Umbilical cord (tissue), 2 donors: ENCODE data around the gene MDFIC2. TPM values are rescaled to one million over a fixed set of nuclear protein-coding genes. Genes with fewer than 3 reads are reported as not detected.
"Not testable (repeated sequence)": the region's sequence is repeated elsewhere in the genome, so short reads cannot be mapped to it uniquely, and the experiment has no call there.

ENCODE experiments used
- DNase-seq: peaks from one replicate; pipeline ENCODE4 v3.0.0-alpha.2; 2015; ENCODE audit warnings: low spot score
- total RNA-seq: library from RNA; depleted of rRNA; stranded (reverse); fragments of >200 nt; gene quantifications from one replicate; pipeline ENCODE4 v1.2.3, GENCODE V29; 2014; ENCODE audit warnings: low replicate concordance; ENCODE audit not compliant: insufficient read depth

MDFIC2 gene
- not detected for total RNA-seq

DNA sequence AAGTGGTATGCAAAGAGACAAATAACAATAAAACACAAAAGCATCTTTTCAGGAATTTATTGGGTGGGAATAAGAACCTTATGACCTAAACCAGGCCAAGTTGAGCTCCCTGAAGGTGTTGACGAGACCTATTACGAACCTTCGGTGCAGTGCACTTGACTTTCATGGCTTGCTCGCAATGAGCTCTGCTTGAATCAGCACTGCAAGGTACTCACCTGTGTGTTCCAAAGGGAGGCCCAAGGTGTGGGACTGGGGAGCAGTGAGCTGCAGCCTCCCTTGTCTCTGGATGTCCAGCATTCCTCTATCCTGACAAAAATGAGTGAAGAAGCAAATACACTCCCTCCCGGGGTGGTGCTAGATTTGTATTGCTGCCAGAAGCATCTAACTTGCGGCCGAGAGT lies at the start of gene MDFIC2:
MDFIC2 (minus strand) TSS at position 303 of the 400 bp plus-strand sequence. CDS start 665 bp downstream, outside the sequence.
- DNase-seq, result no peak

- DNase-seq, result peak; percentile 48
These were observed 48.7 kb upstream of the MDFIC2 start for GRCh38 chr3:70360979-70361760.

DNA sequence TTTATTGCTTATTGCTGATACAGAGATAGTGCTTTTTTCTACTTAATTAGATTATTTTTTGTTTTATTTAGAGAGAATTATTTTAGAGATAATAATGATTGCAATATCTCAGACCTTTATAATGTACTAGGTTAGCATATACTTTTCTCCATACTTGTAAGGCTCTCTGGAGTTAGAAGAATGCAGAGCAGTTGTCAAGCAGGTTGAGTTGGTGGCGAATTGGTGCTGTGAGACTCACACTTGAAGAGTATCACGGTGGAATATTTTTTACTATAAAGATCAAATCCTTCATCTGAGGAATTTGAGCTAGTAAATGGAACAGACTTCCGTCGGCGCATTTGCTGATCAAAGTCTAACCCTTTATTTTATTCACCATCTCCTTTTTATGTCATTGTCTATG lies 47.3 kb upstream of the MDFIC2 start:
- DNase-seq, result no peak

GRCh38 chr3:70358978-70359580 lies 46.6 kb upstream of the MDFIC2 start:
- peak; percentile 26 for DNase-seq

DNA sequence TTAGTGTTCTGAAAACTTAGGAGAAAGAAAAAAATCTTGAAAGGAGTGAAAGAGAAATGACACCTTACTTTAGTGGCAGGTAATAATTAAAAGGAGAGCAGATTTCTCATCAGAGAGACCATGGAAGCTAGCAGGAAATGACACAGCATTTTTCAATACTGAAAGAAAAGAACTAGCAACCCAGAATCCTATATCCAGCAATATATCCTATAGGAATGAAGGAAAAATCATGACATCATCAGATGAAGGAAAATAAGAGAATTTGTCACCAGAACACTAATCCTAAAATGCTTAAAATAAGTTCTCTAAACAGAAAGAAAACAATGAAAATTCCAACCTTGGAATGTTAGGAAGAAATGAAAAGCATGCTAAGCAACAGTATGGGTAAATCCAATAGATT lies 39.8 kb upstream of the MDFIC2 start:
- no peak for DNase-seq

DNA sequence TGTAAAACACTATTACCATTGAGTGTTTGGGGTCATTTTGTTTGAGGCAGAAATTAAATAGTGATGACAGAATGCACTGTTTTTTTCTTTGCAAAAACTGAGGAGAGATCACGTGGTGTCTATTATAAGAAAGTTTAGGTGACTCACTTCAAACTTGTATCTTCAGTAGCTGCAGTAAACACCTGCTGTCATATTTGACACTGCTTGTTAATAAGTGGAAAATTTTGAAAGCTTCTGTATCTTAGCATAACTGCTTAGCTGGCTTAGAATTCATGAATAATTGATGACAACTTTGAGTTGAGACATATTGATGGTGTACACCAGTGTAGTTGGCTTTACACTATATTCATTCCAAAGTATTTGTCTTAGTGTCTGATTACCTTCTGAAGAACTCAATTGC lies 29.7 kb upstream of the MDFIC2 start:
- no peak for DNase-seq

GRCh38 chr3:70336885-70337284 lies 24.4 kb upstream of the MDFIC2 start:
- not testable (repeated sequence) for DNase-seq

GRCh38 chr3:70333080-70333479 lies 20.6 kb upstream of the MDFIC2 start:
- DNase-seq, result no peak

- DNase-seq, result no peak
These were observed 2.6 kb upstream of the MDFIC2 start for GRCh38 chr3:70315021-70315420.

DNA sequence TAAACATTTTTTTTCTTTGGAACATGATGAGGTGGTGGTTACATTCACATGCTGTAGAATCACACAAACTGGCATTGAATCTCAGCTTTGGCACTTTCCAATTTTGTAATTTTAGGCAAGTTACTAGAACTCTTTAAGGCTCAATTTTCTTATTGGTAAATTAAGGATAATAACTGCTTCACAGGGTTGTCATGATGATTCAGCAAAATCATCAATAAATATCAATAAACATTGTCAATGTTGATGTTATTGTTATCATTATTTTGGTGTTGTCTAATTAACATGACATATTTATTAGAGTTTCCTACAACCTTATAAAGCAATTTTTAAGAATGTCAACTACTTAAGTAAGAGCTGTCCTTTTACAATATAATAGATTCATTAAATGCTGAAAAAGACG lies 1.6 kb downstream of the MDFIC2 start:
- DNase-seq, result no peak

DNA sequence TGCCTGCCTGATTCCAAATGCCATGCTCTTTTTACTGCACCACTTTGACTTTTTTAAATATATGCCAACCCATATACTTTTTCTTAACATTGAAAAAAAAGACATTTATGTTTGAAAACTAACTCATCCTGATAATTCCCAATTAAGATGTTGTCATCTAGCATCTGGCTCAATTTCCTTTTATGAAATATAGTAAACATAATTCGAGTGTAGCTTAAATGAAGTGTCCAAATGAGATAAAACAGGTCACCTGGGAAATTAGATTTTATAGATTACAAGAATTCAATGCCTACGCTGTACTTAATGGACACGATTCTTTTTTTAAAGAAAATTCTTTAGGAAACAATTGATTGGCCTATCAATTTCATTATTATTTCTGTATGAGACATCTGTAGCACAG lies 2.8 kb downstream of the MDFIC2 start:
- DNase-seq, result no peak

GRCh38 chr3:70308760-70309159 lies 3.7 kb downstream of the MDFIC2 start:
- DNase-seq, result no peak

GRCh38 chr3:70306736-70307135 lies 5.7 kb downstream of the MDFIC2 start:
- DNase-seq, result no peak

DNA sequence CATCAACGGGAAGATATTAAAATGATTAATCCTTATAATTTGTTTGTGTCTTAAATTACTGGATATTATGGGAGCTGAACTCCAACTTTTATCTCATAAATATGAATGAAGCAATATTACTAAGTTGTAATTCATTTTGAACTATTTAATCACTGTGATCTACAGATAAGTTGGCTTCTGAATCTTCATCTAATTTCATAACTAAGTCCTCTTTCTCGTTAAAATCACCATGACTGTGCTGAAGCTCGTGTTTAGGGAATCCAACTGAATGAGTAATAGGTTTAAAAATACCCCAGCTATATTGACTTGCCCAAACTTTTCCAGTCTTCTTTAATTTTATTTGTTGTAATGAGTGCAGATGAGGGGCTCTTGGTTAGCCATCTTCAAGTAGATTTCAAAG lies 14.1 kb downstream of the MDFIC2 start:
- no peak for DNase-seq

DNA sequence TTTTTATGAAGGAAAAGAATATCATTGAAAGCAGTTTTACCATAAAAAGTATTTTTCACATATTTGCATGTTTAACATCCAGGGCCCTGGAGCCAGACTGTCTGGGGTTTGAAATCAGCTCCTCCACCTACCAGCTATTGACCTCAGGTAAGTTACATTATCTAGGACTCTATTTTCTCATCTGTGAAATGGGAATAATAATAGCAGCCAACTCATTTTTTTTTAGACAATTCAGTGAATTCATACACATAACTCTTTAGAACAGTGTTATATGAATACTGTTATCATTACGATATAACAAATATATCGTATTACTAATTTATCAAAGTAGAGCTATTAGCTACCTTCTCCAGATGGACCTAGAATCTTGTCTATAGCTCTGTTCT lies 21.3 kb downstream of the MDFIC2 start:
- DNase-seq, result no peak

DNA sequence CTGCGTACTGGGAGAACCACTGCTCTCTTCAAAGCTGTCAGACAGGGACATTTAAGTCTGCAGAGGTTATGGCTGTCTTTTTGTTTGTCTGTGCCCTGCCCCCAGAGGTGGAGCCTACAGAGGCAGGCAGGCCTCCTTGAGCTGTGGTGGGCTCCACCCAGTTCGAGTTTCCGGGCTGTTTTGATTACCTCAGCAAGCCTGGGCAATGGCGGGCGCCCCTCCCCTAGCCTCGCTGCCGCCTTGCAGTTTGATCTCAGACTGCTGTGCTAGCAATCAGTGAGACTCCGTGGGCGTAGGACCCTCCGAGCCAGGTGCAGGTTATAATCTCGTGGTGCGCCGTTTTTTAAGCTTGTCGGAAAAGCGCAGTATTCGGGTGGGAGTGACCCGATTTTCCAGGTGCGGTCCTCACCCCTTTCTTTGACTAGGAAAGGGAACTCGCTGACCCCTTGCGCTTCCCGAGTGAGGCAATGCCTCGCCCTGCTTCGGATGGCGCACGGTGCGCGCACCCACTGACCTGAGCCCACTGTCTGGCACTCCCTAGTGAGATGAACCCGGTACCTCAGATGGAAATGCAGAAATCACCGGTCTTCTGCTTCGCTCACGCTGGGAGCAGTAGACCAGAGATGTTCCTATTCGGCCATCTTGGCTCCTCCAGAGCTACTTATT lies 21.9 kb downstream of the MDFIC2 start:
- DNase-seq, result not testable (repeated sequence)

GRCh38 chr3:70281663-70282062 lies 30.8 kb downstream of the MDFIC2 start:
- DNase-seq, result no peak

DNA sequence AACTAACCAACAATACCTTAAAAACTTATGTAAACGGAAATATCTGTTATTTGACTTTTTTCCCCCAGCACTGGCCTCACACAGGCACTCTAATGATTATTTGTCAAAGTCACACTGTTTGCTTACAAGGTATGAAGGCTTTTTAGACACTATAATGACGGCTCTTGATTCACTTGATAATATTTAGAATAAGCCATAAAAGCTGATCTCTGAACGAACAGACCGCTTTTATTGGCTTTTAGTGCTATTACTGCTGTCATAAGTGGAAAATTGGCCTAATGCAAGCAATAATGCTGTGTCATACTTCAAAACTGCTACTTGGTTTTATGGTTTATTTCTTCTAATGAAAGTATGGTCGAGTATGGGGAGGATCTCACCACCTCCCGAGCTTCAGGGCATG lies 35.1 kb downstream of the MDFIC2 start:
- no peak for DNase-seq

DNA sequence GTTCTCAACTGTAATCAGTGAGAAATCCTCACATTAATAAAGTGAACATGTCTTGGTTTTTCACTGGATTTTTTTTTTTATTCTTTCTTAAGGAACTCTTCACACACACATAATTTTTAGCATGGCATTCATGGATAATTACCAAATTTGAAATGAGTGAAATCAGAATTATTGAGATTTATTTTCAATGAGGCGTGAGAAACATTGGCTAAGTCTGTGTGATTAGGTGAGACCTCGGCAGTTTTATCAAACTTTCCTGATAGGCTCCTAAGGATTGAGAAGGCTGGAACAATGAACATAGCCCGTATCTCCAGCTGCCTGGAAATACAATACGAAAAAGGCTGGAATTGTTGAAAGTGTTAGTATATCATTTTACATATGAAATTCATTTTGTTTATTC lies 35.5 kb downstream of the MDFIC2 start:
- DNase-seq, result no peak

- DNase-seq, result no peak
These were observed 38.9 kb downstream of the MDFIC2 start for GRCh38 chr3:70273492-70273891.

GRCh38 chr3:70272798-70273197 lies 39.6 kb downstream of the MDFIC2 start:
- no peak for DNase-seq

- no peak for DNase-seq
These were observed 48.2 kb downstream of the MDFIC2 start for GRCh38 chr3:70264122-70264780.
